GM12875 (cell line): ENCODE measurements around the gene DNAH5.

Experiments used
- H3K4me3 ChIP-seq: one replicate; pipeline ENCODE4 v1.5.1; 2011; ENCODE audit warnings: low read depth, low read length, control low read depth
- TF ChIP-seq, protein P1 (sequence below): IDR thresholded peaks from 2 replicates; pipeline ENCODE4 v1.5.1; 2011; ENCODE audit warnings: low read depth, mild to moderate bottlenecking, control low read depth, inconsistent platforms, low read length, moderate library complexity, borderline replicate concordance; ENCODE audit not compliant: insufficient read depth

The DNAH5 gene

DNA sequence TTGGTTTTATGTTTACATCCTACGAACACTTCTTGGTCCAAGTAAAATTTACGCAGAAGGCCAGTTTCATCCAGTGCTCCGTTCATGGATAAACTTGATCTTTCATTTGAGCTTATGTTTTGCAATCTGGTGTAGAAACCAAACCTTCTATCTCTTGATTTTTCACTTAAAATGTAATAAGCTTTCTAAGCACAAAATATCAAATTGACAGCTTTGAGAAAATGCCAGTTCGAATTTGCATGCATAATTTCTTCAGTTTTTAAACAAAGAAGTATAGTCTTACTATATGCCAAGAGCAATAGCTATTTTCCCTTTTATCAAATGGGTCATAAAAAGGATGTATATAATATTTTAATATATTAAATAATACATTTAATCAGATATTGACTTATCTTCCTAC, 17.8 kb downstream of the DNAH5 start:
- no peak overlapping the region for H3K4me3 ChIP-seq
- TF ChIP-seq, protein P1, sequence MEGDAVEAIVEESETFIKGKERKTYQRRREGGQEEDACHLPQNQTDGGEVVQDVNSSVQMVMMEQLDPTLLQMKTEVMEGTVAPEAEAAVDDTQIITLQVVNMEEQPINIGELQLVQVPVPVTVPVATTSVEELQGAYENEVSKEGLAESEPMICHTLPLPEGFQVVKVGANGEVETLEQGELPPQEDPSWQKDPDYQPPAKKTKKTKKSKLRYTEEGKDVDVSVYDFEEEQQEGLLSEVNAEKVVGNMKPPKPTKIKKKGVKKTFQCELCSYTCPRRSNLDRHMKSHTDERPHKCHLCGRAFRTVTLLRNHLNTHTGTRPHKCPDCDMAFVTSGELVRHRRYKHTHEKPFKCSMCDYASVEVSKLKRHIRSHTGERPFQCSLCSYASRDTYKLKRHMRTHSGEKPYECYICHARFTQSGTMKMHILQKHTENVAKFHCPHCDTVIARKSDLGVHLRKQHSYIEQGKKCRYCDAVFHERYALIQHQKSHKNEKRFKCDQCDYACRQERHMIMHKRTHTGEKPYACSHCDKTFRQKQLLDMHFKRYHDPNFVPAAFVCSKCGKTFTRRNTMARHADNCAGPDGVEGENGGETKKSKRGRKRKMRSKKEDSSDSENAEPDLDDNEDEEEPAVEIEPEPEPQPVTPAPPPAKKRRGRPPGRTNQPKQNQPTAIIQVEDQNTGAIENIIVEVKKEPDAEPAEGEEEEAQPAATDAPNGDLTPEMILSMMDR: no peak

DNA sequence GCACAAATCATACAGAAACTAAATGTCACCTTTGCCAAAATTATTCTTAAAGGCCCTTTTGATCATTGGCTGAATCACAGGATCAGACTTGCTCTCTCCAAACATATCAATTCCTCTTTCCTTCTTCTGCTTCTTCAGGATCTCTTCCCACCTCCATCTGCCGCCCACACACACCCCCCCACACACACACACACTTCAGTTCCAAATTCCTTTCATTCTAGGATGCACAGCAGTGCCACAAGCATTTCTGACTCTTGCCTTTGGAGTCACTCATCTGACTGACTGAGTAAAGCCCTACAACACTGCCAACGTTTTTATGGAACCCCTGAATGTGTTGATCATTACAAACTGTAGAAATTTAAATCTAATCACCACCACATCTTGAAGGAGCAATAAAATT, 22.9 kb downstream of the DNAH5 start:
- TF ChIP-seq, protein P1: no peak

DNA sequence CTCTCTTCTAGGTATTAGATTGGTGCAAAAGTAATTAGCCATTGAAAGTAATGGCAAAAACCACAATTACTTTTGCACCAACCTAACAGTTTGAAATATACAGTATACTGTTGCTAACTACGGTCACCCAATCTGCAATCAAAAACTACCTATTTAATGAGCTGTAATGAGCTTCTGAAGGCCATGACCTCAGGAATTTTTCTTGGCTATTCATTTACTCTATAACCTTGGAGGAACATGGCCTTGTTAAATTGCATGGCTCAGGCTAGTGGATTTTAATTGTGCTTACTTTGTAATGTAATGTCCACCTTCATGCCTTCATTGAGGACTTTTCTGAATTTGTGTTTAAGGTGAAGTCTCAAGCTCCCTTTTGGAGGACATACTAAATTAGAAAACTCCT, 24.7 kb downstream of the DNAH5 start:
- H3K4me3 ChIP-seq: no peak overlapping the region
- TF ChIP-seq, protein P1: no peak

More for the DNA sequence above, 22.9 kb downstream of the DNAH5 start:
- H3K4me3 ChIP-seq: no peak overlapping the region

DNA sequence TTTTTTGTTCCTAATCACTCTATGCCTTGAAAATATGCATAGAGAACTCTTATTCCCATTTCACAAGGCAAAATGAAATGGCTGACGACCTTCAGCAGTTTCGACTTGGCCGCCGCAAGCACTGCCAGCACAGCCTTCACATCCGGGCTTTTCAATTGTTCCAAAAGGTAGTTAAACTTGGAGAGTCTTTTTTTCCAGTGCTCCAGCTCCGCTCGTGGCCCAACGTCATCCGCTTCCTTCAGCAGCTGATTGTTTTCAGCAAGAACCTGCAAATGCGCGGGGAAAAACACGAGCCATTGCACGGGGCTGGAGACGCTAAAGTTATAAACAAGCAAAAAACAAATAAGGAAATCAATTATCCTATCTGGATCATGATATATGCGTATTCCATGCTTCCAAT, 25.4 kb downstream of the DNAH5 start:
- TF ChIP-seq, protein P1: no peak
- H3K4me3 ChIP-seq: no peak overlapping the region

DNA sequence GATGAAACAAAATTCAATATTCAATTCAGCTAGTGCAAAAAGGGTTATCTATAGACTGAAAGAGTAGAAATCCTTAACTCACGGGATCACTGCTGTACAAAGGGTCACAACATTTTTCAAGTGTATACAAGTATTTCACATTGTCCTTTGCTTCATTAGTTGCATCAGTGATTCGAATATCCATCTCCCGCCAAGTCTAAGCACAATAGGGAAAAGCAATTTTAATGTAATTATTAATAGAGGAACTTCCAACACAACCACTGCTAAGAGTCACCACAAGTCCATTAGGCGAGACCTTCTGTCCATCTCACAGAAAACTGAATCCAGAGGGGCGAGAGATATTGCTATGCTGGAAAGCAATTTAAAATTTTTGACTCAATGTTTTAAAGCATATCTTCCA, 27.4 kb downstream of the DNAH5 start:
- TF ChIP-seq, protein P1: no peak

DNA sequence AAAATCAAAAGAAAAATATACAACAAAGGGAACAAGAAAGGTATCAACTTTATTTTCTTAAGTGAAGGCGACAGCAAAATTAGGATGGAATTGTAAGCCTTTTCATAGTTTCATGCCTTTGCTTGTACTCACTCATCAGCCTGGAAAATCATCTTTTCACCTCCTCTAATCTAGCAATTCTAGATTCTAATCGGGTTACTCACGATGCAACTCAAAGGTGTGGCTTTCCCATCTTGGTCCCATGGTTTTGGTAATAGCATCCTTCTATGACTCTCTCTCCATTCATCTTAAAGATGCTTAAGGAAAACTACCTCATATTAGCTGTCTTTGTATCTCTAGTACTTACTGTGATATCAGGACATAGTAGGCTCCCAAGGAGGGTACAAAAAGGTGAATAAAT, 30.5 kb downstream of the DNAH5 start:
- no peak overlapping the region for H3K4me3 ChIP-seq
- TF ChIP-seq, protein P1: no peak

More for the DNA sequence above, 27.4 kb downstream of the DNAH5 start:
- no peak overlapping the region for H3K4me3 ChIP-seq

DNA sequence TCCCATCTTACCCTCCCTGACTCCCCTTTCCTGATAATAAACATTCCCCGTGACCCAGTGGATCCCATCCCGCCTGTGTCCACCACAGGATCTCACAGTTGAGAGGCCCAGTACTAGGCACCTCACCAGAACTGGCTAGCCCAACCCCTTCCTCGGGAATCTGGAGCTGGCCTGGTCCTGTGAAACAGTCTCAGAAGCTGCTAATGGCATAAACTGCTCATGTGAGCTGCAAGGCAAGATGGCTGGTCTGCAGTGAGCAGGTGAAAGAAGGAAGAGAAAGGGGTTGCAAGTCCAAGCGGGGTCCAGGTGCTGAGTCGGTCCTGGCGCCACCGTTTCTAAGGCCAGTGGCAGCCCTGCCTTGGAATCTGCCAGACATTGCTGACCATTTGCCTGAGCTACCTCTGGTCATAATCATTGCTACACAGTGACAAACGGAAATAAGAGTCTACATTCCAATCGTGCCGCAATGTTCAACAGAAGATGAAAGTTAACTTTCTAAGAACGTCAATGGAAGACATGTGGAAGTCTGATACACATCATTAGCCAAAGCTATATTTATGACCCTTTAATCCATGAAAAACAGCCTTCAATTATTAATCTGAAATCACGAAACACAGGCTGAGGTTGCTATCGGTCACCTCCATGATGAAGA, 33.7 kb downstream of the DNAH5 start:
- TF ChIP-seq, protein P1: no peak

More for the DNA sequence above, 33.7 kb downstream of the DNAH5 start:
- H3K4me3 ChIP-seq: no peak overlapping the region
